A549 (cell line): ENCODE data around the gene PLD2.

Source experiments
- CBX2 ChIP-seq: fragments of 200-600 bp; sonication (generic); IDR thresholded peaks from 2 replicates; pipeline ENCODE4 v1.6.1; 2016; ENCODE audit warnings: low read depth, mild to moderate bottlenecking, borderline replicate concordance
- JUN ChIP-seq, 2 experiments: fragments of >200 bp; sonication (Bioruptor Twin); formaldehyde crosslinking; IDR thresholded peaks; 2 replicates in 1 of 2; 3 replicates in 1 of 2; pipeline ENCODE4 v1.6.1; 2016 to 2017
- TF ChIP-seq, protein P1 (sequence below): IDR thresholded peaks from 2 replicates; pipeline ENCODE4 v1.6.1; 2012
- TF ChIP-seq, protein P2 (sequence below): fragments of >200 bp; sonication (Bioruptor Twin); formaldehyde crosslinking; IDR thresholded peaks from 3 replicates; pipeline ENCODE4 v1.5.1; 2016

DNA sequence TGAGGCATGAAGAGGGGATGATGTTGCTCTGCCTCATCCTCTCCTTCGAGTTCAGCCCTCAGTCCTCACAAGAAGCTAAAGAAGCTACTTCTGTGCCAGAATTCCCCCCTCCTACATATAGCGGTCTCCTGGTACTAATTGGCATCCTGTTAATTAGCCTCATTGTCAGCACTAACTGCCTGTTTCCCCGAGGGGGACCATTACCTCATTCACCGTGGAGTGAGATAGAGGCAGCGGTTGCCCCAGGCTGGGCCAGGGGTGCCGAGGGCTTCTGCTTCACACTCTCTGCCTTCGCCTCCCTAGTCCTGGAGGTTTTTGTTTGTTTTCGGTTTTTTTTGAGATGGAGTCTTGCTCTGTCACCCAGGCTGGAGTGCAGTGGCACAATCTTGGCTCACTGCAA lies 20.4 kb downstream of the PLD2 start:
- no peak for TF ChIP-seq JUN (IDR thresholded peaks at IDR 0.05)
- TF ChIP-seq, protein P1, sequence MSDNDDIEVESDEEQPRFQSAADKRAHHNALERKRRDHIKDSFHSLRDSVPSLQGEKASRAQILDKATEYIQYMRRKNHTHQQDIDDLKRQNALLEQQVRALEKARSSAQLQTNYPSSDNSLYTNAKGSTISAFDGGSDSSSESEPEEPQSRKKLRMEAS = no peak
- TF ChIP-seq, protein P2, sequence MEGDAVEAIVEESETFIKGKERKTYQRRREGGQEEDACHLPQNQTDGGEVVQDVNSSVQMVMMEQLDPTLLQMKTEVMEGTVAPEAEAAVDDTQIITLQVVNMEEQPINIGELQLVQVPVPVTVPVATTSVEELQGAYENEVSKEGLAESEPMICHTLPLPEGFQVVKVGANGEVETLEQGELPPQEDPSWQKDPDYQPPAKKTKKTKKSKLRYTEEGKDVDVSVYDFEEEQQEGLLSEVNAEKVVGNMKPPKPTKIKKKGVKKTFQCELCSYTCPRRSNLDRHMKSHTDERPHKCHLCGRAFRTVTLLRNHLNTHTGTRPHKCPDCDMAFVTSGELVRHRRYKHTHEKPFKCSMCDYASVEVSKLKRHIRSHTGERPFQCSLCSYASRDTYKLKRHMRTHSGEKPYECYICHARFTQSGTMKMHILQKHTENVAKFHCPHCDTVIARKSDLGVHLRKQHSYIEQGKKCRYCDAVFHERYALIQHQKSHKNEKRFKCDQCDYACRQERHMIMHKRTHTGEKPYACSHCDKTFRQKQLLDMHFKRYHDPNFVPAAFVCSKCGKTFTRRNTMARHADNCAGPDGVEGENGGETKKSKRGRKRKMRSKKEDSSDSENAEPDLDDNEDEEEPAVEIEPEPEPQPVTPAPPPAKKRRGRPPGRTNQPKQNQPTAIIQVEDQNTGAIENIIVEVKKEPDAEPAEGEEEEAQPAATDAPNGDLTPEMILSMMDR = no peak
- TF ChIP-seq CBX2 = no peak
